ENCODE measurements around the gene SBK3. TPM values are rescaled to one million over a fixed set of nuclear protein-coding genes. Genes with fewer than 3 reads are reported as not detected.
"Not testable (repeated sequence)": the region's sequence is repeated elsewhere in the genome, so short reads cannot be mapped to it uniquely, and the experiment has no call there.

SBK3 gene
- total RNA-seq, 1 donor from 2014 or later = 1.8 TPM

- TF ChIP-seq CTCF (IDR thresholded peaks at IDR 0.05) = no peak
- intact Hi-C loops (cut with DNase I) = no loop called here
- Histone ChIP-seq H3K9me3 (no peaks in the 10 kb centered on the region), H3K27me3 (no peaks in the 10 kb centered on the region), H3K4me1 (peaks cover 12% of the 10 kb centered on the region), H3K4me3 (no peak overlapping the region), H3K27ac (no peak overlapping the region), H3K36me3 (peaks cover 5% of the 10 kb centered on the region)
- ATAC-seq (no peak), DNase-seq (no peak)
Measured at GRCh38 chr19:55590109-55590508, 44.8 kb upstream of the SBK3 start.

- no peaks in the 10 kb centered on the region for H3K36me3 ChIP-seq
- no peak for DNase-seq
- H3K4me3 ChIP-seq = no peak overlapping the region
- no peak for TF ChIP-seq CTCF (IDR thresholded peaks at IDR 0.05)
- ATAC-seq = no peak
- H3K27ac ChIP-seq = no peak overlapping the region
- no peaks in the 10 kb centered on the region for H3K9me3 ChIP-seq
- H3K27me3 ChIP-seq = no peaks in the 10 kb centered on the region
- H3K4me1 ChIP-seq = peaks cover 12% of the 10 kb centered on the region
- intact Hi-C loops (cut with DNase I) = no loop called here
Measured at GRCh38 chr19:55588738-55589137, 43.4 kb upstream of the SBK3 start.

GRCh38 chr19:55586976-55587668, 41.8 kb upstream of the SBK3 start:
- peak overlapping the region; percentile 7 for H3K27ac ChIP-seq
- intact Hi-C loops (cut with DNase I) = no loop called here
- TF ChIP-seq CTCF (IDR thresholded peaks at IDR 0.05) = no peak
- no peaks in the 10 kb centered on the region for H3K27me3 ChIP-seq
- peaks cover 16% of the 10 kb centered on the region for H3K4me1 ChIP-seq
- DNase-seq (peak; percentile 98), ATAC-seq (peak; percentile 92)
- peak overlapping the region; percentile 38 for H3K4me3 ChIP-seq
- no peaks in the 10 kb centered on the region for H3K9me3 ChIP-seq
- no peaks in the 10 kb centered on the region for H3K36me3 ChIP-seq

GRCh38 chr19:55585658-55586339, 40.5 kb upstream of the SBK3 start:
- H3K4me1 ChIP-seq = peaks cover 27% of the 10 kb centered on the region
- H3K36me3 ChIP-seq = no peaks in the 10 kb centered on the region
- TF ChIP-seq CTCF (IDR thresholded peaks at IDR 0.05) = no peak
- no peaks in the 10 kb centered on the region for H3K27me3 ChIP-seq
- intact Hi-C loops (cut with DNase I) = no loop called here
- peak; percentile 81 for ATAC-seq
- H3K27ac ChIP-seq = peak overlapping the region; percentile 55
- no peaks in the 10 kb centered on the region for H3K9me3 ChIP-seq
- peak overlapping the region; percentile 31 for H3K4me3 ChIP-seq
- peak; percentile 93 for DNase-seq

GRCh38 chr19:55584871-55585270, 39.5 kb upstream of the SBK3 start:
- intact Hi-C loops (cut with DNase I) = no loop called here

GRCh38 chr19:55583897-55584296, 38.6 kb upstream of the SBK3 start:
- DNase-seq; intact Hi-C loops (cut with DNase I); ATAC-seq; H3K9me3 ChIP-seq; H3K27me3 ChIP-seq; H3K4me3 ChIP-seq; H3K36me3 ChIP-seq: not testable (repeated sequence)
- H3K4me1 ChIP-seq = peaks cover 27% of the 10 kb centered on the region
- peak overlapping the region; percentile 30 for H3K27ac ChIP-seq

More at GRCh38 chr19:55584871-55585270, 39.5 kb upstream of the SBK3 start:
- ATAC-seq (no peak), DNase-seq (no peak)
- H3K27me3 ChIP-seq = no peaks in the 10 kb centered on the region
- H3K4me1 ChIP-seq = peaks cover 27% of the 10 kb centered on the region
- no peaks in the 10 kb centered on the region for H3K9me3 ChIP-seq
- no peak for TF ChIP-seq CTCF (IDR thresholded peaks at IDR 0.05)
- H3K4me3 ChIP-seq = no peak overlapping the region
- no peak overlapping the region for H3K27ac ChIP-seq
- H3K36me3 ChIP-seq = no peaks in the 10 kb centered on the region

GRCh38 chr19:55582284-55582683, 36.9 kb upstream of the SBK3 start:
- DNase-seq; H3K27me3 ChIP-seq; ATAC-seq; H3K9me3 ChIP-seq; H3K36me3 ChIP-seq; intact Hi-C loops (cut with DNase I): not testable (repeated sequence)
- peak overlapping the region; percentile 88 for H3K27ac ChIP-seq
- H3K4me3 ChIP-seq = peak overlapping the region; percentile 5
- peaks cover 27% of the 10 kb centered on the region for H3K4me1 ChIP-seq
